Duodenal mucosa (tissue), 2 donors: ENCODE data around the gene MSANTD3.

Experiments used
- H3K27ac ChIP-seq: one replicate; pipeline ENCODE4 v1.7.0; 2013; ENCODE audit warnings: low read depth, low read length
- H3K27me3 ChIP-seq, 2 donors: one replicate each; pipeline ENCODE4 v1.7.0; 2013; ENCODE audit warnings: low read length in 2 of 2, control low read depth in 1 of 2; ENCODE audit not compliant: insufficient read depth in 2 of 2, control insufficient read depth in 1 of 2
- H3K36me3 ChIP-seq, 2 donors: one replicate each; pipeline ENCODE4 v1.7.0; 2013; ENCODE audit warnings: low read length in 2 of 2, control low read depth in 1 of 2; ENCODE audit not compliant: insufficient read depth in 2 of 2, control insufficient read depth in 1 of 2
- H3K4me1 ChIP-seq, 2 donors: one replicate each; pipeline ENCODE4 v1.7.0; 2013; ENCODE audit warnings: low read length in 2 of 2, control low read depth in 1 of 2; ENCODE audit not compliant: insufficient read depth in 2 of 2, control insufficient read depth in 1 of 2
- H3K4me3 ChIP-seq, 2 donors: one replicate each; pipeline ENCODE4 v1.7.0; 2013; ENCODE audit warnings: low read length in 2 of 2, low read depth in 1 of 2
- H3K9ac ChIP-seq, 2 donors: one replicate each; pipeline ENCODE4 v1.7.0; 2013; ENCODE audit warnings: low read length in 2 of 2, low read depth in 1 of 2
- H3K9me3 ChIP-seq, 2 donors: one replicate each; pipeline ENCODE4 v1.7.0; 2013; ENCODE audit warnings: low read length in 2 of 2, control low read depth in 1 of 2; ENCODE audit not compliant: control insufficient read depth in 1 of 2

MSANTD3 gene

DNA sequence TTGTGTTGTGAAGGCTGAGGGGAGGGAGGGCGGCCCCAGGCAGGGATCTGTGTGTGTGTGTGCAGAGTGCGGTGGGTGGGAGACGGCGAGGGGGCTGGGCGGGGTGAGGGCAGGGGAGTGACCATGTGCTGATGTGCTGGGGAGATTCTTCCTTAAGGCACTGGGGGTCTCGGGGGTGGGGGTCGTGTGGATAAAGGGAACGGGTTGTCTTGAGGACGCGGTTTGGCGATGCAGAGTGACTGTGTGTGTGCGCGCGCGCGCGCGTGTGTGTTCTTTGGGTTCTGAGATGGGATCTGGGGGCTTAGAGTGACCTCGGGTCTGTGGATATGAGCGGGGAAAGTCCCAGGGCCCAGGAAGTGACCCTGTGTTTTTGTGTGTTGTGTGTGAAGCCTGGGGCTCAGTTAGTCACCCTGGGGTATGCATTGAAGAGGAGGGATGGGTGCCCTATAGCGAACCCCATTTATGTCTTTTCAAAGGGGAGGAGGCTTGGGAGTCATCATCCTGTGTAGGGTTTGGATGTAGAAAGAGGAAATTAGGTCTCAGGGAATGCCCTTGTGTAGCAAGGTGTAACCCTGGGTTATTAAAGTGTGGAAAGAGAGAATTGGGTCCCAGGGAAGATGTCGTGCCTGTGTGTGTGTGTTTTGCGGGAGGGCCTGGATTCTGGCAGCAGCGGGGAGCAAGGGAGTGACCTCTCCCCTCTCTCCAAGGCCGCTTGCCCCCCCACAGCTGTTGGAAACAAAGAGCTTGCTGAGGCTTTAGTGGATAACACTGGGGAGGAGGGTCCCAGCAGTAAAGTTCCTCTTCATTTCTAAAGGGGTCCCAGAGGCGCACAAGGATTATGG is 47.4 kb downstream of the MSANTD3 start:
- Histone ChIP-seq H3K36me3 (no peaks in the 10 kb centered on the region), H3K4me3 (peak overlapping the region; percentile 47 to 61), H3K9ac (no peak overlapping the region), H3K27ac (no peak overlapping the region), H3K27me3 (peaks cover 10 to 19% of the 10 kb centered on the region in 2 donors), H3K4me1 (no peaks in the 10 kb centered on the region), H3K9me3 (no peaks in the 10 kb centered on the region)

DNA sequence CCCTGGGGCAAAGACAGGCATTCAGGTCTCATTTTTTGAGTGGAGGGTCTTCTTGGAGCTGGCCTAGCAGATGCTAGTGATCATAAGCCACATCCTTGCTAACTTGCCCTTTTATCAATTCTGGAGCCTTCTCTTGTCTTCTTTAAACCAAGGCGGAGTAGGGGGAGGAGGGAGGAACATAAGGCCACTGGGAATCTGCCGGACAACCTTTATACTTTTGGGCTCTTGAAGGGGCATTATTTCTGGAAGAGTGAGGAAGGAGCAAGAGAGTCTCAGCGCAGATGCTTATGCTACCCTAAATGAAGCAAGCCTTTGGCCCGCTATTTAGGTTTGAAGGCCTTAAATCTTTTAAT is 48.0 kb downstream of the MSANTD3 start:
- Histone ChIP-seq H3K9ac (no peak overlapping the region), H3K27ac (no peak overlapping the region), H3K4me3 (no peak overlapping the region), H3K9me3 (no peaks in the 10 kb centered on the region), H3K4me1 (no peaks in the 10 kb centered on the region), H3K27me3 (peaks cover 10 to 19% of the 10 kb centered on the region in 2 donors), H3K36me3 (no peaks in the 10 kb centered on the region)

DNA sequence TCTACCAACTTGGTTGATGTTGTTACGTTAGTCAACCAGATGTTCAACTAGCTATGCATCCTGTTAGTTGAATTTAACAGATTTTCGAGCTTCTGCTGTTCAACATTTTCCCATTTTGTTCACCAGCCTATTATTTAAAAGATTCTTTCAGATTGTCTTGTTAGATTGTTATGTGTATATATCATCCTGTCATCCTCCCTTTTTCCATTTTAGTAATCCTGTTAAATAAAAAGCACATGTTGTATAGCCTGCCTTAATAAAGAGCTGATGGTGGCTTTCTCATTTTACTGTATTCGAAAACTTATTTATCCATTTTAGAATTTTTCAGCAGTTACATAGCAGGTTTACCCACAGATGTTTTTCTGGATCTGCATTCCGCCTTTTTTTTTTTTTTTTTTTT is 50.3 kb downstream of the MSANTD3 start:
- H3K4me1 ChIP-seq = no peaks in the 10 kb centered on the region
- no peaks in the 10 kb centered on the region for H3K36me3 ChIP-seq
- no peak overlapping the region for H3K9ac ChIP-seq

DNA sequence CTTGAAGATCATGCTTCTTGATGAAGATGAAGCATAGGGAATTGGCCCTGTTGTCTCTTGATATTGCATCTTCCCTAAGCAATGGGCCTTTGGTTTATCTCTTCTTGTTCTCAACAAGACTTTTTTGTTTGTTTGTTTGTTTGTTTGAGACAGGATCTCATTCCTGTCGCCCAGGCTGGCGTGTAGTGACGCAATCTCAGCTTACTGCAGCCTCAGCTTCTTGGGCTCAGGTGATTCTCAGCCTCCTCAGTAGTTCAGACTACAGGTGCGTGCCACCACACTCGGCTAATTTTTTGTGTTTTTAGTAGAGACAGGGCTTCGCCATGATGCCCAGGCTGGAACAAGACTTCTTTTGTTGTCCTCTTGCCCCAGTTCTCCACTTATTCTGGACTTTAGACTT is 51.2 kb downstream of the MSANTD3 start:
- H3K27me3 ChIP-seq = peaks cover 10 to 11% of the 10 kb centered on the region in 2 donors
- no peak overlapping the region for H3K4me3 ChIP-seq
- H3K4me1 ChIP-seq = no peaks in the 10 kb centered on the region
- H3K36me3 ChIP-seq = no peaks in the 10 kb centered on the region
- no peaks in the 10 kb centered on the region for H3K9me3 ChIP-seq
- no peak overlapping the region for H3K9ac ChIP-seq
- no peak overlapping the region for H3K27ac ChIP-seq

More for the DNA sequence above, 50.3 kb downstream of the MSANTD3 start:
- Histone ChIP-seq H3K4me3 (no peak overlapping the region), H3K27ac (no peak overlapping the region), H3K9me3 (no peaks in the 10 kb centered on the region), H3K27me3 (peaks cover 10 to 17% of the 10 kb centered on the region in 2 donors)

DNA sequence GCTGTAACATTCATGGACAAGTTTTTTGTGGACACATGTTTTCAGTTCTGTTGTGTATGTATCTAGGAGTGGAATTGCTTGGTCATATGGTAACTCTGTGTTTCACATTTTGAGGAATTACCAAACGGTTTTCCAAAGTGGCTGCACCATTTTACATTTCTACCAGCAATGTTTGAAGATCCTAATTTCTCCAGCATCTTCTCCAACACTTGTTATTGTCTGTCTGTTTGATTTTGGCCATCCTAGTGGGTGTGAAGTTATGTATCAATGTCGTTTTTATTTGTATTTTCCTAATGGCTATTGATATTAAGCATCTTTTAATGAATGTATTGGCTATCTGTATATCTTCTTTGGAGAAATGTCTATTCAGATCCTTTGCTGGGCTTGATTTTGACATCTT is 52.9 kb downstream of the MSANTD3 start:
- Histone ChIP-seq H3K9ac (no peak overlapping the region), H3K4me3 (no peak overlapping the region), H3K36me3 (no peaks in the 10 kb centered on the region), H3K4me1 (no peaks in the 10 kb centered on the region), H3K27me3 (peaks cover 2% of the 10 kb centered on the region in 2 donors), H3K9me3 (no peaks in the 10 kb centered on the region), H3K27ac (no peak overlapping the region)

DNA sequence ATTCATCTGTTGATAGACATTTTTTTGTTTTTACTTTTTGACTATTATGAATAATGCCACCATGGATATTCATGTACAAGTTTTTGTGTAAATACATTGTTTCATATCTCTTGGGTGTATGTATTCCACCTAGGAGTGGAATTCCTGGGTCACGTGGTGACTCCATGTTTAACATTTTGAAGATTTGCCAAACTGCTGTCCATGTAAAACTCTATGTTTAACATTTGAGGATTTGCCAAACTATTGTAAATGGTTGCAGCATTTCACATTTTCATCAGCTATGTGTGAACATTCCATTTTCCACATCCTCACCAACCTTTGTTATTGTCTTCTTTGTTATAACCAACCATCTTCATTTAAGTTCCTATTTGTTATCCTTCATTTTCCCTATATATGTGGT is 58.3 kb downstream of the MSANTD3 start:
- no peaks in the 10 kb centered on the region for H3K36me3 ChIP-seq
- no peak overlapping the region for H3K4me3 ChIP-seq
- H3K27me3 ChIP-seq = no peaks in the 10 kb centered on the region
- H3K9ac ChIP-seq = no peak overlapping the region
- H3K4me1 ChIP-seq = no peaks in the 10 kb centered on the region
- no peaks in the 10 kb centered on the region for H3K9me3 ChIP-seq
- H3K27ac ChIP-seq = no peak overlapping the region

DNA sequence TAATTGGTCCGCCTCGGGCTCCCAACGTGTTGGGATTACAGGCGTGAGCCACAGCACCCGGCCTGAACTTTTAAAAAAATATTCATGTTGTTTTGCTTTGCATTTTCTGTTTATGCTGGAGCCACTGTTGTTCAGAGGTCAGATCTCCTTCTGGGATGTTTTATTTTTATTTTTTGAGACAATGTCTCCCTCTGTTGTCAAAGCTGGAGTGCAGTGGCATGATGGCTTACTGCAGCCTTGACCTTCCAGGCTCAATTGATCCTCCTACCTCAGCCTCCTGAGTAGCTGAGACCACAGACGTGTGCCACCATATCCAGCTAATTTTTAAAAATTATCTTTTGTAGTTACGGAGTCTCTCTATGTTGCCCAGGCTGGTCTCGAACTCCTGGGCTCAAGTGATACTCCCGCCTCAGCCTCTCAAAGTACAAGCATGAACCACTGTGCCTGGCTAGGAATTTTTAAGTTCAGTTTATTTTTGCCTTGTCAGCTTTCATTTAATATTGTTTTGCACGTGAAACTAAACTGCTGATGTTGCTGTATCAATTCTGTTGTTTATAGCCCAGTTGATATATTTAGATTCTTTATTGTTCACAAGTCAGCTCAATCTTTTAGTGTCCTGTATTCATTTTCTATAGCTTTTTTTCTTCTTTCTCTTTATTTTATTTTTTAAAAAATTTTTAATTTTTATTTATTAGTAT is 59.7 kb downstream of the MSANTD3 start:
- H3K9me3 ChIP-seq = no peaks in the 10 kb centered on the region
- no peak overlapping the region for H3K4me3 ChIP-seq
- no peaks in the 10 kb centered on the region for H3K27me3 ChIP-seq
- H3K36me3 ChIP-seq = no peaks in the 10 kb centered on the region
- no peaks in the 10 kb centered on the region for H3K4me1 ChIP-seq
- no peak overlapping the region for H3K9ac ChIP-seq
- no peak overlapping the region for H3K27ac ChIP-seq

DNA sequence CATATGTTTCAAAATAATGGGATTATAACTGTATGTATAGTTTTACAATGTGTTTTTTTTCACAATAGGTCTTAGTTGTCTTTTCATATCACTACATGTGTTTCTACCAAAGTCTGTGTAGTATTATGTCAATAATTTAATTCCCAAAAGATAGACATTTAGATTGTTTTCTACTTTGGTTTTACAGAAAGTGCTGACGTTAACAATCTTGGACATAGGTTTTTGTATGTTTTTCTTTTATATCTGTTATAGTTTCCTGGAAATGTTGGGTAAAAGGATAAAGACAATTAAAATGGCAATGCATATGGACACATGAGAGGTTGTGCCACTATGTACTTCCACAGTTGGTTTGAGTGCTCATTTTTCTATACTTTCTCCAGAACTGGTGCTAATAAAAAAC is 61.2 kb downstream of the MSANTD3 start:
- H3K4me1 ChIP-seq = no peaks in the 10 kb centered on the region
- no peak overlapping the region for H3K9ac ChIP-seq

DNA sequence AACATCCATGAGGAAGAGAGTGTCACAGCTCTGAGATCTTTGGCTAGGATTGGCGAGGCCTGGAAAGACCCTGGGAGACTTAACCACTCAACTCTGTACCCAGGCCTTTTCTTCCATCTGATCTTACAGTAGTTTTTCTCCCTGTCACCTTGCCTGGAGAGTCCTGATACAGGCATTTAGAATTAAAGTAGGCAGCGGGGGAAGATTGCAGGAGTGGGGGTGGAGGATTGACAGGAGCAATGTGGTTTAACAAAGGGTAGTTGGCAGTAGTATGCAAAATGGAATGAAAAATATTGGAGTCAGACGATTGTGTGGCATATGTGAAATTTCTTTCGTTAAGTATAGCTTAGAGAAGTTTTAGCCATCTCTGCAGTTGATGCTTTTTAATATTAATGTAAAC is 62.9 kb downstream of the MSANTD3 start:
- no peak overlapping the region for H3K4me3 ChIP-seq
- no peaks in the 10 kb centered on the region for H3K36me3 ChIP-seq
- H3K9me3 ChIP-seq = no peaks in the 10 kb centered on the region
- no peaks in the 10 kb centered on the region for H3K27me3 ChIP-seq
- no peak overlapping the region for H3K27ac ChIP-seq
- H3K4me1 ChIP-seq = no peaks in the 10 kb centered on the region
- H3K9ac ChIP-seq = no peak overlapping the region

More for the DNA sequence above, 61.2 kb downstream of the MSANTD3 start:
- Histone ChIP-seq H3K27ac (no peak overlapping the region), H3K27me3 (no peaks in the 10 kb centered on the region), H3K9me3 (no peaks in the 10 kb centered on the region), H3K36me3 (no peaks in the 10 kb centered on the region), H3K4me3 (no peak overlapping the region)

DNA sequence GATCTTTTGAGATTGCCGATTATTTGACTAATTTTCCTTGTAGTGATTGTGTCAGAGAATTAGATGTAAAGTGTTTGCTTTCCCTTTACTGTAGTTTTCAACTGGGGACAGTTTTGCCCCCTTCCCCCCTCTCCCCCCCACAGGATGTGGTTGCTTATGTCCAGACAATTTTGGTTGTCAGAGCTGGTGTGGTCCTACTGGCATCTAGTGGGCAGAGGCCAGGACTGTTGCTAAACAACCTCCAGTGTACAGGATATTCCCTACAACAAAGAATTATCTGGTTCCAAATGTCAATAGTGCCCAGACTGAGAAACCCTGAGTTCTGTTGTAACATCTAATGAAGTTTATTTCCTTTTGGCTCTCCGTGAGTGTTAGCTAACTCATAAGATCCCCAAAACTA is 66.0 kb downstream of the MSANTD3 start:
- H3K9ac ChIP-seq = no peak overlapping the region
- H3K36me3 ChIP-seq = no peaks in the 10 kb centered on the region
- no peaks in the 10 kb centered on the region for H3K9me3 ChIP-seq
- no peaks in the 10 kb centered on the region for H3K4me1 ChIP-seq
- H3K27ac ChIP-seq = no peak overlapping the region
- H3K4me3 ChIP-seq = no peak overlapping the region
- no peaks in the 10 kb centered on the region for H3K27me3 ChIP-seq
